Kidney capillary endothelial cell (primary cell): Measurements from ENCODE around the gene ARPC5L.
A peak's percentile ranks its signal among the peaks of the same experiment; 100 is the strongest.
"Not testable (repeated sequence)": the region's sequence is repeated elsewhere in the genome, so short reads cannot be mapped to it uniquely, and the experiment has no call there.

Experiments
- DNase-seq: peaks from one replicate; pipeline ENCODE4 v3.0.0-alpha.2; 2018; ENCODE audit warnings: low spot score

Gene ARPC5L

DNA sequence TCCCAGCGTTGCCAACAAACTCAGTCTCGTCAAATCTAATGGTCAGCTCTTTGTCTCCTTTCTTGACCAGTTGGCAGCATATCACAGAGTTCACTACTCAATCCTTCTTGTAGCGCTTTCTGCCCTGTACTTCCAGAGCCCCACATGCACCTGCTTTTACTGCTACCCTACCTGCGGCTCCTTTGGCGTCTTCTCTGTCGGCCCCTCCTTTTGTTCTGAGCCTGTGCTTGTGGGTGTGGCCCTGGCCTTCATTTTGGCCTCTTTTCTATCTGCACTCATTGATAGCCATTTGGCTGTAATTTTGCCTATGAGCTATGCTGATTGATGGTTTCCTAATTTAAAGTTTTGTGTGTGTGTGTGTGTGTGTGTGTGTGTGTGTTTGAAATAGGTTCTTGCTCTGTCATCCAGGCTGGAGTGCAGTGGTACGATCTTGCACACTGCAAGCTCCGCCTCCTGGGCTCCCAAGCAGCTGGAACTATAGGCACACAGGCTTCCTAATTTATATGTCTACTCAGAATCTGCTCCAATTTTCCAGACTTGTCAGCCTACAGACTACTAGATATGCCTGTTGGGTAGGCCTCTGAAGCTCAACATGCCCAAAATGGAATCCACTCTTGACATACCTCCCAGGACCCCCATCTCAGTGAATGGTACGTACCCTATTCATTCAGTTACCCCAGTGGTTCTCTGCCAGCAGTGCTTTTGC, 32.3 kb downstream of the ARPC5L start:
- DNase-seq: no peak

DNA sequence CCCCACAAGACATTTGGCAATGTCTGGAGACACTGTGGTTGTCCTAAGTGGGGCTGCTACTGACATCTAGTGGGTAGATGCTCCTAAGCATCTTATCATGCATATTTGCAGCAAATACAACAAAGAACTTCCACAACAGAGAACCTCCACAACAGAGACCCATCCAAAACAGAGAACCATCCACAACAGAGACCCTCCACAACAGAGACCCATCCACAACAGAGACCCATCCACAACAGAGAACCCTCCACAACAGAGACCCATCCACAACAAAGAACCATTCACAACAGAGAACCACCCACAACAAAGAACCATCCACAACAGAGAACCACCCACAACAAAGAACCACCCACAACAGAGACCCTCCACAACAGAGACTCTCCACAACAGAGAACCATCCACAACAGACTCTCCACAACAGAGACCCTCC, 32.8 kb downstream of the ARPC5L start:
- peak; percentile 52 for DNase-seq

DNA sequence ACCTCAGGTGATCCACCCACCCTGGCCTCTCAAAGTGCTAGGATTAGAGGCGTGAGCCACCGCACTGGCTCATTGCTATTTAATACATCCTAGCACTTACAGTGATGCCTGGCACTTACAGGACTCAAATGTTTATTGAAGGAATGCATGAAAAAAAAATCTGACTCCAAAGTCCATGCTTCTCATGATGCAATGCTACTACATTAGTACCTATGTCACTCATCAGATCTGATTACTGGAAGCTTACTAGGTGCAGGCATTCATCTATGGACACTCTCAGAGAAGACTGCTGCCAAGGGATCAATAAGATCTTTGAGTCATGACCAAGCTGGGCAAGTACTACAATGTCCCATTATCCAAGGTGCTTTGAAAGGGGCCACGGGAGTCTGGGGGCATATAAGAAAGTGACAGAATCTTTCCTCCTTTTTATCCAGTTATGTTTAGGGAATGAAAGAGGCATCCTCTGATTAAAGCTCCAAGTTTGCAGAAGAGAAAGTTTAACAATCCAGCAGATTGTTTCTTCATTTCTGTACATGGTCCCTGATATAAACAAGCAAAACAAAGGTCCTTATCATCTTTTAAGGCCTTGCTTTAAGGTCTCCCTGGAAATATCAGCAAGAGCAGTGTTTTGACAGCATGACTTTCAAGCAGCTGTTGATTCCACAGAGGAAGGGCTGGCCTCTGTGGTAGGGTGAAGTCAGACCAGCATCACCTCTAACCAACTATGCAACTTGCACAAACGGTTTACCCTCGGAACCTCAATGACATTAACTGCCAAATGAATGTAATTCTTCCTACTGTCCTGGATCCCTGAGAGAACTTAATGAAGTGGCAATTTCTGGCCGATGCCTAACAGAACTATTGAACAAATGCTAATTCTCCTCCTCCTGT, 35.9 kb downstream of the ARPC5L start:
- DNase-seq: no peak

DNA sequence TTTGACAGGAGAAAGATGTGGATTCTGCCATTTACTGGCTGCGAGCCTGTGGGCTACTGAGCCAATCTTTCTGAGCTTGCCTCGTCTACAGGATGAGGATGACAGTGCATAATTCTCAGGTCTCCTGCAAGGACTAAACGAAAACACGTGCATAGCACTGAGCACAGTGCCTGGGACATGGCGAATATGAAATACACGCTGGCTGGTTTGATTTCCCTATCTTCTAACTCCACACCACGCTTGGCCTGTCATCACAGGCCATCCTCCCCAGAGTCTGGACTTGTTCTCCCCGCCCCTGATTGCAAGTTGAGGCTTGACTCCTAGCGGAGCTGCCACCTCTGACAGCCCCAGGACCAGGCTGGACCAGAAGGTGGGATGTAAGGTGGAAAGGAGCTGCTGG, 37.9 kb downstream of the ARPC5L start:
- no peak for DNase-seq

DNA sequence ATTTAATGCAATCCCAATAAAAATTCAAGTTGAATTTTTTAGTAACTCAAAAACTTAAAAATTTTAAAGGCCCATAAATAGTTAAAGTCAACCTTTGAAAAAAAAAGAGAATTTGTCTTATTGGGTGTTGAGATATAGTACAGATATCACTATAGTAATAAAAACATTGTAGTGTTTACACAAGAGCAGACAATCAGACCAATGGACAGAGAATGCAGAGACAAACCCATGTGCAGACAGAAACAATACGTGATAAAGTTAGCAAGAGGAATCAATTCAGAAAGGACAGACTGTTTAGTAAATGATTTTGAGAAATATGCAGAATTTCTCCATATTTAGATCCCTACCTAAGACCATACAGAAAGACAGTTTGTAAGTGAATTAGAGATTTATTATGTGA, 45.0 kb downstream of the ARPC5L start:
- DNase-seq: no peak

DNA sequence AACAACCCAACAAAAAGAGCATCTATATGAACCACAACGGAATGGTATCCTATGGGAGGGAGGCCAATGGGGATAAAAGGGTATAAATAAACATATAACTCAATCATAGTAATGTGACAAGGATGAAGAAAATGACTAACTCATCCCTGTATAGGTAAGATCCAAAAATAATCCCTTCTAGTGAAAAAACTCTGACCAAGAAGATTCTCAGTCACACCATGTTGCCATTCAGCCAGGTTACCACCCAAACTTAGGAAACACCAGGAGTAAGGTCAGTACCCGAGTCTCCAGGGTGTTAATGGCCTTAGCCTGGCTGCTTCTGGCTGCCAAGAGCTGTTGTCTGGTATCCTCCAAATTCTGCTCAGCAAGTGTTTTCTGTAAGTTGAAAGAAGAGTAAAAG, 46.2 kb downstream of the ARPC5L start:
- DNase-seq: no peak

DNA sequence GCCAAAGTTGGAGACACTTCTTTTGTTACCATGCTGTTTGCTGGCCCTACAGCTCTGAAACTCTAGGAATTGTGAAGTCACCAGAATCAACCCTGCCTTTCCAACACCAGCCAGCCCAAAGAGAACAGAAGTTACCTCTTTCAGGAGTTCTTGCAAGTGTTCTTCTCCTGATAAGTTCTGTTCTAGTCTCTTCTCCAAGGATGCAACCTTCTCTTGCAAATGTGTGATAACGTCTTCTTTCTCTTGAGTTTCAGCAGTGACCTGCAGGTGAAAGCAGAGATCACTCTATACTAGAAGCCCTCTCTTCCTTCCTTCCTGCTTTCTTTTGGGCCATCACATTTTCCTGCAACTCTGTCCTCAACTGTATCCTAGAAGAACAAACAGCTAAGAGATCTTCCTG, 49.8 kb downstream of the ARPC5L start:
- no peak for DNase-seq

DNA sequence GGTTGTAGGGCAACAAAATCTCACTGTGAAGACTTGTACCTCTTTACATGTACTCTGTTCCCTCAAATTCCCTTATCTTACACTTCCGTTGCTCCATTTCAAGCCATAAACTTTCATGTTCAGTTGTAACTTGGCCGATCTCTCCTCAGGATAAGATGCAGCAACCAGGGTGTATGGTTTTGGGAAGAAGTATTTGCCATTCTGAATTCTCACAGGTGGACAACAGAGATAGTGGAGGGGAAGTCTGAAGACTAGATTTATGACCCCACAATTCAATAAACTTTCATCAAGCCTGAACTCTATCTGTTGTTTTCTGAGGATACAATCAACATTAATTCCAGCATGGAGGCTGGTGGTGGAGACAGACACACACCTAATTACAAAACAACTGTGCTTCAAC, 51.4 kb downstream of the ARPC5L start:
- DNase-seq: no peak

DNA sequence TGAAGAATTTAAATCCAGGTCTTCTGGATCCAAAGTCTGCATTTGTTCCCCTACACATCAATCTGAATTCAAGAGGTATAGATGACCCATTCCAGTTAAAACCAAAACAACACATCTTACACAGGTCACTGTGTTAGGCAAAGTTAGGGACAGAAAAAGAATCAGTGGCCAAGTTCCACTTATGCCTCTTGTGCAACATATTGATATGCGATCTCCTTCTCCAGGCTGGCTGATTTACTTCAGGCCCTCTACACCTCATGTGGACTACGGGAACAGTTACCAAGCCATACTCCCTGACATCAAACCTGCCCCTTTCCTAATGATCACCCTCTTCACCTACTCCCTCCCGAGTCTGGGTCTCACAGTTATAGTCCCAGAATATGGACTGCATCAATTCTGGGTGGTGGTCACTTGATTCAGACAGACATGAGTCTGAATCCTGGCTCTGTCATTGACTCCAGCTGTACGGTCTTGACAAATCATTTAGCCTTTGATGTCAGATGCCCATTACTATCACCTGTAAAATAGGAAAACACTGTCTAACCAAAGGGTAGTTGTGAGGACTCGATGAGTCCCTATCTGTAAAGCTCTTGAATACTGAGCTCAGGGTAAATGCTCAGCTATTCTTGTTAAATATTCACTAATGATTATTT, 52.9 kb downstream of the ARPC5L start:
- no peak for DNase-seq

DNA sequence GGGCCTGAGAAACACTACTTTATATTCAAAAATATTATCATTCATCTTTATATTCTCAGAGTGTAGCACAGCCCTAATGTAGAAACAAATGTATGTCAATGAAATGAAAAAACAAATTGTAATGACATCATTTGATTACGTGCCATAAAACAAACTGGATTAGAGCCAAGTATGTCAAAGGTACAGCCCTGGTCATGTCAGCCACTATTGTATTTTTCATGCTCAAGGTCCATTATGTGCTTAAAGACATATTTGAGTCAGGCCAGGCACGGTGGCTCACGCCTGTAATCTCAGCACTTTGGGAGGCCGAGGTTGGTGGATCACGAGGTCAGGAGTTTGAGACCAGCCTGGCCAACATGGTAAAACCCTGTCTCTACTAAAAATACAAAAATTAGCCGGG, 58.5 kb downstream of the ARPC5L start:
- not testable (repeated sequence) for DNase-seq
